Activated T-helper 17 cell treated with anti-CD3 and anti-CD28 coated beads, Interleukin-2, amount 50 U/mL, for 72 hours (primary cell): Measurements from ENCODE around the gene ZNF444. TPM values are rescaled to one million over a fixed set of nuclear protein-coding genes. Genes with fewer than 3 reads are reported as not detected.

Source experiments
- ATAC-seq: fragments of 150-1000 bp; cut with Tn5 transposase; replicated peaks from 2 replicates; pipeline ENCODE4 v1.10.0; 2021; ENCODE audit warnings: mild to moderate bottlenecking, moderate library complexity
- H3K27ac Mint-ChIP-seq: one replicate; pipeline ENCODE4 v1.8.0; 2022; ENCODE audit warnings: mixed read lengths
- H3K27me3 Mint-ChIP-seq: one replicate; pipeline ENCODE4 v1.8.0; 2022; ENCODE audit warnings: mixed read lengths
- H3K36me3 Mint-ChIP-seq: one replicate; pipeline ENCODE4 v1.8.0; 2022; ENCODE audit warnings: low read depth, mild to moderate bottlenecking, mixed read lengths
- H3K4me1 Mint-ChIP-seq: one replicate; pipeline ENCODE4 v1.8.0; 2022; ENCODE audit warnings: mixed read lengths
- H3K4me3 Mint-ChIP-seq: one replicate; pipeline ENCODE4 v1.8.0; 2022; ENCODE audit warnings: mild to moderate bottlenecking, mixed read lengths
- H3K9me3 Mint-ChIP-seq: one replicate; pipeline ENCODE4 v1.8.0; 2022; ENCODE audit warnings: mixed read lengths
- total RNA-seq, 2 donors: library from RNA; stranded (reverse); gene quantifications; one replicate each; pipeline ENCODE4 v1.2.3, GENCODE V29; 2022

The ZNF444 gene
- total RNA-seq, 2 donors from 2014 or later: 22.8 to 29.2 TPM

GRCh38 chr19:56125806-56126590 lies 15.1 kb upstream of the ZNF444 start:
- Mint-ChIP-seq H3K9me3 (no peaks in the 10 kb centered on the region), H3K27me3 (no peaks in the 10 kb centered on the region), H3K36me3 (no peaks in the 10 kb centered on the region), H3K4me1 (no peaks in the 10 kb centered on the region), H3K4me3 (no peak overlapping the region), H3K27ac (no peak overlapping the region)
- no peak for ATAC-seq

- H3K27ac Mint-ChIP-seq: no peak overlapping the region
- no peaks in the 10 kb centered on the region for H3K27me3 Mint-ChIP-seq
Measured at GRCh38 chr19:56126983-56127780, 13.9 kb upstream of the ZNF444 start.

GRCh38 chr19:56130006-56130405 lies 11.1 kb upstream of the ZNF444 start:
- no peak for ATAC-seq
- Mint-ChIP-seq H3K27me3 (no peaks in the 10 kb centered on the region), H3K9me3 (no peaks in the 10 kb centered on the region), H3K36me3 (no peaks in the 10 kb centered on the region), H3K4me3 (no peak overlapping the region), H3K27ac (no peak overlapping the region), H3K4me1 (peaks cover 5% of the 10 kb centered on the region)

More at GRCh38 chr19:56126983-56127780, 13.9 kb upstream of the ZNF444 start:
- Mint-ChIP-seq H3K4me1 (no peaks in the 10 kb centered on the region), H3K36me3 (no peaks in the 10 kb centered on the region), H3K9me3 (no peaks in the 10 kb centered on the region), H3K4me3 (no peak overlapping the region)
- peak; percentile 24 for ATAC-seq

- Mint-ChIP-seq H3K27me3 (no peaks in the 10 kb centered on the region), H3K27ac (no peak overlapping the region), H3K4me3 (no peak overlapping the region), H3K9me3 (no peaks in the 10 kb centered on the region), H3K36me3 (no peaks in the 10 kb centered on the region), H3K4me1 (peaks cover 5% of the 10 kb centered on the region)
- ATAC-seq: no peak
Measured at GRCh38 chr19:56131651-56132050, 9.4 kb upstream of the ZNF444 start.

GRCh38 chr19:56132316-56132822 lies 8.7 kb upstream of the ZNF444 start:
- Mint-ChIP-seq H3K9me3 (no peaks in the 10 kb centered on the region), H3K27me3 (no peaks in the 10 kb centered on the region), H3K27ac (no peak overlapping the region), H3K36me3 (no peaks in the 10 kb centered on the region), H3K4me3 (no peak overlapping the region), H3K4me1 (peaks cover 5% of the 10 kb centered on the region)
- no peak for ATAC-seq

GRCh38 chr19:56133858-56134653 lies 7.0 kb upstream of the ZNF444 start:
- no peak for ATAC-seq
- H3K4me1 Mint-ChIP-seq: peaks cover 5% of the 10 kb centered on the region
- H3K36me3 Mint-ChIP-seq: no peaks in the 10 kb centered on the region
- no peaks in the 10 kb centered on the region for H3K27me3 Mint-ChIP-seq
- H3K4me3 Mint-ChIP-seq: no peak overlapping the region
- no peak overlapping the region for H3K27ac Mint-ChIP-seq
- H3K9me3 Mint-ChIP-seq: no peaks in the 10 kb centered on the region

- peaks cover 5% of the 10 kb centered on the region for H3K4me1 Mint-ChIP-seq
- no peaks in the 10 kb centered on the region for H3K9me3 Mint-ChIP-seq
- no peak overlapping the region for H3K27ac Mint-ChIP-seq
- no peak overlapping the region for H3K4me3 Mint-ChIP-seq
- no peaks in the 10 kb centered on the region for H3K36me3 Mint-ChIP-seq
- no peaks in the 10 kb centered on the region for H3K27me3 Mint-ChIP-seq
- no peak for ATAC-seq
Measured at GRCh38 chr19:56134654-56134921, 6.5 kb upstream of the ZNF444 start.

GRCh38 chr19:56136362-56136761 lies 4.7 kb upstream of the ZNF444 start:
- H3K36me3 Mint-ChIP-seq: peaks cover 5% of the 10 kb centered on the region
- no peak overlapping the region for H3K4me3 Mint-ChIP-seq
- H3K27me3 Mint-ChIP-seq: no peaks in the 10 kb centered on the region
- peaks cover 11% of the 10 kb centered on the region for H3K4me1 Mint-ChIP-seq
- no peak overlapping the region for H3K27ac Mint-ChIP-seq
- H3K9me3 Mint-ChIP-seq: no peaks in the 10 kb centered on the region
- no peak for ATAC-seq

GRCh38 chr19:56137405-56137804 lies 3.7 kb upstream of the ZNF444 start:
- Mint-ChIP-seq H3K9me3 (no peaks in the 10 kb centered on the region), H3K4me3 (no peak overlapping the region), H3K27me3 (no peaks in the 10 kb centered on the region), H3K4me1 (peaks cover 16% of the 10 kb centered on the region), H3K36me3 (peaks cover 5% of the 10 kb centered on the region), H3K27ac (no peak overlapping the region)
- no peak for ATAC-seq

- Mint-ChIP-seq H3K4me1 (peaks cover 16% of the 10 kb centered on the region), H3K27me3 (no peaks in the 10 kb centered on the region), H3K36me3 (peaks cover 5% of the 10 kb centered on the region), H3K27ac (no peak overlapping the region), H3K9me3 (no peaks in the 10 kb centered on the region), H3K4me3 (no peak overlapping the region)
- no peak for ATAC-seq
Measured at GRCh38 chr19:56138069-56138468, 3.0 kb upstream of the ZNF444 start.

- Mint-ChIP-seq H3K36me3 (peaks cover 5% of the 10 kb centered on the region), H3K9me3 (no peaks in the 10 kb centered on the region), H3K4me3 (peak overlapping the region; percentile 98), H3K27ac (peak overlapping the region; percentile 98), H3K27me3 (no peaks in the 10 kb centered on the region), H3K4me1 (peaks cover 21% of the 10 kb centered on the region)
- ATAC-seq: no peak
Measured at GRCh38 chr19:56139847-56140582, 1.1 kb upstream of the ZNF444 start.

GRCh38 chr19:56141417-56141993 lies 418 bp downstream of the ZNF444 start:
- Mint-ChIP-seq H3K27ac (peak overlapping the region; percentile 98), H3K27me3 (no peaks in the 10 kb centered on the region), H3K4me1 (peaks cover 21% of the 10 kb centered on the region), H3K4me3 (peak overlapping the region; percentile 98), H3K9me3 (no peaks in the 10 kb centered on the region), H3K36me3 (peaks cover 11% of the 10 kb centered on the region)
- ATAC-seq: no peak

GRCh38 chr19:56142087-56142787 lies 1.1 kb downstream of the ZNF444 start:
- Mint-ChIP-seq H3K36me3 (peaks cover 12% of the 10 kb centered on the region), H3K27me3 (no peaks in the 10 kb centered on the region)
- ATAC-seq: no peak

More at GRCh38 chr19:56142087-56142787, 1.1 kb downstream of the ZNF444 start:
- H3K4me1 Mint-ChIP-seq: peaks cover 21% of the 10 kb centered on the region
- H3K27ac Mint-ChIP-seq: peak overlapping the region; percentile 98
- peak overlapping the region; percentile 98 for H3K4me3 Mint-ChIP-seq
- H3K9me3 Mint-ChIP-seq: no peaks in the 10 kb centered on the region
